ENCODE measurements around the gene DTWD1. TPM values are rescaled to one million over a fixed set of nuclear protein-coding genes. Genes with fewer than 3 reads are reported as not detected.

Gene DTWD1
- polyA plus RNA-seq, 1 donor (not counting 4 experiments of a cell fraction or from before 2014, with no cell fraction given): 25.2 TPM

DNA sequence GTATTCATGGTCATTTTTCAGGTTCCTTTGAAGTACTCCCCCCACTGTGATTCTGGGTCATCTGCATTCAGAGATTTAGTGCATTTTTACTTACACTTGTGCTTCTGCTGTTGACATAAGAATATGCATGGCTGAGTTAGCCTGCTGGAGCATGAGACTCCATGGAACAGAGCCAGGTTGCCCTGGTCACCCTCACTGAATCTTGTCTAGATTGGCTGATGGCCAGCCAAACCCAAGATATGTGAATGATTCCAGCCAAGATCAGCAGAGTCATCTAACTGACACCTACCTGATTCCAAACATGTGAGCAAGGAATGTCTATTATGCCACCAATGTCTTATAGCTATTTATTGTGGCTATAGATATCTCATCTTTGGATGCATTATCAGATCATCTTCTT lies 25.1 kb downstream of the DTWD1 start:
- H3K27me3 ChIP-seq (ENCODE audit: control insufficient read depth, extremely low read depth, insufficient read depth, low read length): no peaks in the 10 kb centered on the region
- DNase-seq (ENCODE audit: low read depth, low spot score) (no peak), FAIRE-seq (peak; percentile 55)
- no peaks in the 10 kb centered on the region for H3K36me3 ChIP-seq (ENCODE audit: control insufficient read depth in 2 of 2, extremely low read depth in 1 of 2, insufficient read depth in 2 of 2, low read length in 2 of 2)
- H3K4me1 ChIP-seq (ENCODE audit: control insufficient read depth, extremely low read depth, insufficient read depth, low read length): no peaks in the 10 kb centered on the region
- dilution Hi-C loops (cut with MboI; ENCODE audit: extremely low pct_ligation_motif_present, low sequenced_read_pairs): no loop called here
- no peak for TF ChIP-seq EZH2 (IDR thresholded peaks at IDR 0.05; ENCODE audit: low read length)
- H3K79me2 ChIP-seq (ENCODE audit: control insufficient read depth, insufficient read depth, low read length): no peaks in the 10 kb centered on the region
- H2AFZ ChIP-seq (ENCODE audit: control insufficient read depth, low read length): no peak overlapping the region
- H3K9me3 ChIP-seq (ENCODE audit: control insufficient read depth, low read depth, low read length): no peaks in the 10 kb centered on the region
- H4K20me1 ChIP-seq (ENCODE audit: control insufficient read depth, extremely low read depth, insufficient read depth, low read length): no peaks in the 10 kb centered on the region
- no peak overlapping the region for H3K9ac ChIP-seq (ENCODE audit: control insufficient read depth, extremely low read depth, insufficient read depth, low read length)
- H3K4me2 ChIP-seq (ENCODE audit: control insufficient read depth, extremely low read depth, insufficient read depth, low read depth, low read length): no peak overlapping the region
- no peak overlapping the region for H3K4me3 ChIP-seq (ENCODE audit: control insufficient read depth in 2 of 3, extremely low read depth in 1 of 3, insufficient read depth in 2 of 3, low read depth in 1 of 3, low read length in 3 of 3)
- no peak overlapping the region for H3K27ac ChIP-seq (ENCODE audit: control insufficient read depth, insufficient read depth, low read length)
- H3K9me1 ChIP-seq (ENCODE audit: control insufficient read depth, extremely low read depth, insufficient read depth, low read length): no peaks in the 10 kb centered on the region

- no peak overlapping the region for H3K9ac ChIP-seq (ENCODE audit: control insufficient read depth, extremely low read depth, insufficient read depth, low read length)
- no peaks in the 10 kb centered on the region for H3K9me1 ChIP-seq (ENCODE audit: control insufficient read depth, extremely low read depth, insufficient read depth, low read length)
- H3K4me1 ChIP-seq (ENCODE audit: control insufficient read depth, extremely low read depth, insufficient read depth, low read length): no peaks in the 10 kb centered on the region
- FAIRE-seq: no peak
- H3K27me3 ChIP-seq (ENCODE audit: control insufficient read depth, extremely low read depth, insufficient read depth, low read length): no peaks in the 10 kb centered on the region
- no peaks in the 10 kb centered on the region for H3K9me3 ChIP-seq (ENCODE audit: control insufficient read depth, low read depth, low read length)
- H3K27ac ChIP-seq (ENCODE audit: control insufficient read depth, insufficient read depth, low read length): no peak overlapping the region
- no peak overlapping the region for H2AFZ ChIP-seq (ENCODE audit: control insufficient read depth, low read length)
- DNase-seq (ENCODE audit: low read depth, low spot score): no peak
- no peak for TF ChIP-seq EZH2 (IDR thresholded peaks at IDR 0.05; ENCODE audit: low read length)
- TF ChIP-seq, protein P1, sequence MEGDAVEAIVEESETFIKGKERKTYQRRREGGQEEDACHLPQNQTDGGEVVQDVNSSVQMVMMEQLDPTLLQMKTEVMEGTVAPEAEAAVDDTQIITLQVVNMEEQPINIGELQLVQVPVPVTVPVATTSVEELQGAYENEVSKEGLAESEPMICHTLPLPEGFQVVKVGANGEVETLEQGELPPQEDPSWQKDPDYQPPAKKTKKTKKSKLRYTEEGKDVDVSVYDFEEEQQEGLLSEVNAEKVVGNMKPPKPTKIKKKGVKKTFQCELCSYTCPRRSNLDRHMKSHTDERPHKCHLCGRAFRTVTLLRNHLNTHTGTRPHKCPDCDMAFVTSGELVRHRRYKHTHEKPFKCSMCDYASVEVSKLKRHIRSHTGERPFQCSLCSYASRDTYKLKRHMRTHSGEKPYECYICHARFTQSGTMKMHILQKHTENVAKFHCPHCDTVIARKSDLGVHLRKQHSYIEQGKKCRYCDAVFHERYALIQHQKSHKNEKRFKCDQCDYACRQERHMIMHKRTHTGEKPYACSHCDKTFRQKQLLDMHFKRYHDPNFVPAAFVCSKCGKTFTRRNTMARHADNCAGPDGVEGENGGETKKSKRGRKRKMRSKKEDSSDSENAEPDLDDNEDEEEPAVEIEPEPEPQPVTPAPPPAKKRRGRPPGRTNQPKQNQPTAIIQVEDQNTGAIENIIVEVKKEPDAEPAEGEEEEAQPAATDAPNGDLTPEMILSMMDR (optimal IDR thresholded peaks at IDR 0.05 in 1 of 3, IDR thresholded peaks at IDR 0.05 in 1 of 3, conservative IDR thresholded peaks at IDR 0.05 in 1 of 3; ENCODE audit: extremely low read depth in 1 of 3, insufficient read depth in 2 of 3, low read length in 3 of 3): no peak
- no peaks in the 10 kb centered on the region for H4K20me1 ChIP-seq (ENCODE audit: control insufficient read depth, extremely low read depth, insufficient read depth, low read length)
- H3K36me3 ChIP-seq (ENCODE audit: control insufficient read depth in 2 of 2, extremely low read depth in 1 of 2, insufficient read depth in 2 of 2, low read length in 2 of 2): no peaks in the 10 kb centered on the region
- H3K4me2 ChIP-seq (ENCODE audit: control insufficient read depth, extremely low read depth, insufficient read depth, low read depth, low read length): no peak overlapping the region
- no peak overlapping the region for H3K4me3 ChIP-seq (ENCODE audit: control insufficient read depth in 2 of 3, extremely low read depth in 1 of 3, insufficient read depth in 2 of 3, low read depth in 1 of 3, low read length in 3 of 3)
- dilution Hi-C loops (cut with MboI; ENCODE audit: extremely low pct_ligation_motif_present, low sequenced_read_pairs): no loop called here
- no peaks in the 10 kb centered on the region for H3K79me2 ChIP-seq (ENCODE audit: control insufficient read depth, insufficient read depth, low read length)
These were observed 26.0 kb downstream of the DTWD1 start for GRCh38 chr15:49646891-49647290.

- Histone ChIP-seq H4K20me1 (ENCODE audit: control insufficient read depth, extremely low read depth, insufficient read depth, low read length) (no peaks in the 10 kb centered on the region), H3K27ac (ENCODE audit: control insufficient read depth, insufficient read depth, low read length) (no peak overlapping the region), H3K4me2 (ENCODE audit: control insufficient read depth, extremely low read depth, insufficient read depth, low read depth, low read length) (no peak overlapping the region), H3K27me3 (ENCODE audit: control insufficient read depth, extremely low read depth, insufficient read depth, low read length) (no peaks in the 10 kb centered on the region), H3K4me1 (ENCODE audit: control insufficient read depth, extremely low read depth, insufficient read depth, low read length) (no peaks in the 10 kb centered on the region), H3K9ac (ENCODE audit: control insufficient read depth, extremely low read depth, insufficient read depth, low read length) (no peak overlapping the region), H3K4me3 (ENCODE audit: control insufficient read depth in 2 of 3, extremely low read depth in 1 of 3, insufficient read depth in 2 of 3, low read depth in 1 of 3, low read length in 3 of 3) (no peak overlapping the region), H3K9me3 (ENCODE audit: control insufficient read depth, low read depth, low read length) (no peaks in the 10 kb centered on the region), H3K36me3 (ENCODE audit: control insufficient read depth in 2 of 2, extremely low read depth in 1 of 2, insufficient read depth in 2 of 2, low read length in 2 of 2) (no peaks in the 10 kb centered on the region), H3K9me1 (ENCODE audit: control insufficient read depth, extremely low read depth, insufficient read depth, low read length) (no peaks in the 10 kb centered on the region), H3K79me2 (ENCODE audit: control insufficient read depth, insufficient read depth, low read length) (no peaks in the 10 kb centered on the region), H2AFZ (ENCODE audit: control insufficient read depth, low read length) (no peak overlapping the region)
- FAIRE-seq: no peak
- dilution Hi-C loops (cut with MboI; ENCODE audit: extremely low pct_ligation_motif_present, low sequenced_read_pairs): no loop called here
- DNase-seq (ENCODE audit: low read depth, low spot score): no peak
- no peak for TF ChIP-seq EZH2 (IDR thresholded peaks at IDR 0.05; ENCODE audit: low read length)
- TF ChIP-seq, protein P1 (optimal IDR thresholded peaks at IDR 0.05 in 1 of 3, IDR thresholded peaks at IDR 0.05 in 1 of 3, conservative IDR thresholded peaks at IDR 0.05 in 1 of 3; ENCODE audit: extremely low read depth in 1 of 3, insufficient read depth in 2 of 3, low read length in 3 of 3): no peak
These were observed 29.1 kb downstream of the DTWD1 start for GRCh38 chr15:49649987-49650386.
